MCF 10A (cell line): ENCODE results near the gene OLFML2A. TPM values are rescaled to one million over a fixed set of nuclear protein-coding genes. Genes with fewer than 3 reads are reported as not detected.

ENCODE experiments used
- BruUV-seq: library from RNA; stranded (reverse); fragments of 400-500 nt; replicated peaks from 2 replicates; lab custom pipeline; 2021; lab: Mats Ljungman, UMichigan
- CTCF ChIA-PET: fragments of 300-600 bp; sonication (Branson Sonifier 250); formaldehyde crosslinking; extraction: SDS; loops from one replicate; lab custom pipeline; 2021; ENCODE audit warnings: antibody characterized with exemption, inconsistent platforms; lab: Yijun Ruan, JAX
- POLR2A ChIA-PET: fragments of 300-600, 350-650 bp; sonication (Branson Sonifier 250); formaldehyde crosslinking; extraction: SDS; loops from one replicate; lab custom pipeline; 2020; ENCODE audit warnings: antibody characterized with exemption, inconsistent platforms; lab: Yijun Ruan, JAX
- DNase-seq: peaks from one replicate; pipeline ENCODE4 v3.0.0-alpha.2; 2018; ENCODE audit not compliant: unreplicated experiment
- H3K27ac Mint-ChIP-seq: one replicate; pipeline ENCODE4 v1.8.0; 2022; ENCODE audit warnings: mild to moderate bottlenecking, low read depth, mixed read lengths; ENCODE audit not compliant: unreplicated experiment
- H3K27me3 Mint-ChIP-seq: one replicate; pipeline ENCODE4 v1.8.0; 2022; ENCODE audit warnings: mixed read lengths; ENCODE audit not compliant: insufficient read depth, unreplicated experiment
- H3K36me3 Mint-ChIP-seq: one replicate; pipeline ENCODE4 v1.8.0; 2022; ENCODE audit warnings: mild to moderate bottlenecking, moderate library complexity, mixed read lengths; ENCODE audit not compliant: insufficient read depth, unreplicated experiment
- H3K4me1 Mint-ChIP-seq: one replicate; pipeline ENCODE4 v1.8.0; 2022; ENCODE audit warnings: mixed read lengths; ENCODE audit not compliant: insufficient read depth, unreplicated experiment
- H3K4me3 Mint-ChIP-seq: one replicate; pipeline ENCODE4 v1.8.0; 2022; ENCODE audit warnings: mild to moderate bottlenecking, moderate library complexity, mixed read lengths; ENCODE audit not compliant: unreplicated experiment
- H3K9me3 Mint-ChIP-seq: one replicate; pipeline ENCODE4 v1.8.0; 2022; ENCODE audit warnings: mixed read lengths; ENCODE audit not compliant: unreplicated experiment
- CTCF ChIP-seq: fragments of 200-600 bp; IDR thresholded peaks from one replicate; pipeline ENCODE4 v1.8.0; 2022; ENCODE audit warnings: antibody characterized with exemption, mild to moderate bottlenecking; ENCODE audit not compliant: unreplicated experiment
- intact Hi-C: fragments of 100-400 bp; cut with micrococcal nuclease; formaldehyde crosslinking; loops from 2 replicates; pipeline ENCODE4 v1.14.1; 2022
- total RNA-seq: library from RNA; stranded (reverse); gene quantifications from 2 replicates; pipeline ENCODE4 v1.2.3, GENCODE V29; 2022

Gene OLFML2A
- total RNA-seq, 1 experiment from 2014 or later = 0.21 TPM

GRCh38 chr9:124761710-124762109, 15.2 kb upstream of the OLFML2A start:
- Mint-ChIP-seq H3K4me1 (peaks cover 13% of the 10 kb centered on the region), H3K4me3 (no peak overlapping the region), H3K27me3 (no peaks in the 10 kb centered on the region), H3K27ac (no peak overlapping the region), H3K9me3 (no peaks in the 10 kb centered on the region), H3K36me3 (no peaks in the 10 kb centered on the region)
- no TSS peak for BruUV-seq
- ChIA-PET POLR2A (interaction anchor here (1.2 to 1.9 kb wide), 2 partner anchors 11 to 100 kb away, joined by 4 to 8 read pairs; no protein-coding TSS in a partner anchor), CTCF (interaction anchor here (0.6 to 5.8 kb wide), 5 partner anchors 11 to 144 kb away, joined by 3 to 40 read pairs (median 5); no protein-coding TSS in a partner anchor)
- TF ChIP-seq CTCF = no peak
- DNase-seq = no peak
- intact Hi-C loops = no loop called here

- TF ChIP-seq CTCF = no peak
- intact Hi-C loops = no loop called here
- Mint-ChIP-seq H3K4me1 (peaks cover 13% of the 10 kb centered on the region), H3K27me3 (no peaks in the 10 kb centered on the region), H3K4me3 (no peak overlapping the region), H3K9me3 (no peaks in the 10 kb centered on the region), H3K36me3 (no peaks in the 10 kb centered on the region), H3K27ac (no peak overlapping the region)
- DNase-seq = no peak
- ChIA-PET POLR2A (interaction anchor here (1.2 to 1.9 kb wide), 3 partner anchors 9 to 99 kb away, joined by 3 to 8 read pairs (median 4); no protein-coding TSS in a partner anchor), CTCF (interaction anchor here (0.7 to 5.8 kb wide), 7 partner anchors 9 to 428 kb away, joined by 3 to 40 read pairs (median 5); partner anchors contain the start of gene NR6A1)
- BruUV-seq = no TSS peak
Observed at GRCh38 chr9:124762633-124763032, 14.3 kb upstream of the OLFML2A start.

GRCh38 chr9:124764774-124765438, 12.0 kb upstream of the OLFML2A start:
- intact Hi-C loops = loop anchor here (2.0 kb wide), 2 partner anchors 52 to 212 kb away; no protein-coding TSS in a partner anchor
- no peaks in the 10 kb centered on the region for H3K27me3 Mint-ChIP-seq
- no TSS peak for BruUV-seq

More at GRCh38 chr9:124764774-124765438, 12.0 kb upstream of the OLFML2A start:
- Mint-ChIP-seq H3K27ac (no peak overlapping the region), H3K4me1 (peaks cover 11% of the 10 kb centered on the region), H3K9me3 (no peaks in the 10 kb centered on the region), H3K36me3 (no peaks in the 10 kb centered on the region), H3K4me3 (no peak overlapping the region)
- peak; percentile 35 for DNase-seq
- POLR2A ChIA-PET = interaction anchor here (0.6 to 2.0 kb wide), 7 partner anchors 11 to 109 kb away, joined by 3 to 8 read pairs (median 3); no protein-coding TSS in a partner anchor
- CTCF ChIA-PET = interaction anchor here (0.5 to 5.8 kb wide), 24 partner anchors 10 to 346 kb away, joined by 3 to 42 read pairs (median 4); partner anchors contain the start of gene WDR38
- peak; percentile 37 for TF ChIP-seq CTCF
